HEK293 (cell line): ENCODE measurements around the gene ABI3BP.

Source experiments
- CTCF ChIA-PET: fragments of 350-600 bp; formaldehyde crosslinking; extraction: SDS; loops from one replicate; lab custom pipeline; 2021; ENCODE audit warnings: antibody characterized with exemption; lab: Yijun Ruan, JAX
- POLR2A ChIA-PET: fragments of 300-600 bp; formaldehyde crosslinking; extraction: SDS; loops from one replicate; lab custom pipeline; 2020; ENCODE audit warnings: antibody characterized with exemption, inconsistent platforms; lab: Yijun Ruan, JAX
- H3K27ac ChIP-seq: fragments of 200-500 bp; sonication (Bioruptor generic); 2 replicates; pipeline ENCODE4 v1.5.1; 2014; ENCODE audit warnings: low read depth, low read length, control low read depth, inconsistent platforms; ENCODE audit errors: extremely low read depth
- H3K36me3 ChIP-seq, 2 experiments: fragments of 200-500 bp in 1 of 2; sonication (Bioruptor generic) in 1 of 2; 1 replicate in 1 of 2; 2 replicates in 1 of 2; pipeline ENCODE4 v1.5.1; 2014 to 2017; ENCODE audit warnings: inconsistent platforms in 2 of 2, low read length in 2 of 2; ENCODE audit not compliant: control insufficient read depth in 2 of 2, insufficient read depth in 1 of 2
- H3K4me1 ChIP-seq: fragments of 200-500 bp; sonication (Bioruptor generic); 2 replicates; pipeline ENCODE4 v1.5.1; 2014; ENCODE audit warnings: mild to moderate bottlenecking, low read length, inconsistent platforms; ENCODE audit not compliant: control insufficient read depth, insufficient read depth
- H3K4me3 ChIP-seq: 2 replicates; pipeline ENCODE4 v1.5.1; 2011; ENCODE audit warnings: low read depth, mild to moderate bottlenecking, control low read depth, low read length, moderate library complexity
- H3K9me3 ChIP-seq: fragments of 200-500 bp; sonication (Bioruptor generic); 2 replicates; pipeline ENCODE4 v1.5.1; 2014; ENCODE audit warnings: low read depth, low read length, inconsistent platforms; ENCODE audit not compliant: control insufficient read depth, insufficient read depth
- ATF2 ChIP-seq: fragments of 450-650 bp; formaldehyde crosslinking; IDR thresholded peaks from 2 replicates; pipeline ENCODE4 v1.5.1; 2016; ENCODE audit warnings: missing biosample characterization, missing genetic modification characterization, low read depth
- ELK4 ChIP-seq: IDR thresholded peaks from 2 replicates; pipeline ENCODE4 v1.6.1; 2011; ENCODE audit warnings: mild to moderate bottlenecking, low read depth, low read length, borderline replicate concordance
- FEZF1 ChIP-seq: fragments of 450-650 bp; formaldehyde crosslinking; IDR thresholded peaks from 2 replicates; pipeline ENCODE4 v1.5.1; 2016; ENCODE audit warnings: missing biosample characterization, missing genetic modification characterization
- RBAK ChIP-seq: fragments of 450-650 bp; formaldehyde crosslinking; IDR thresholded peaks from 2 replicates; pipeline ENCODE4 v1.5.1; 2016; ENCODE audit warnings: missing biosample characterization, missing genetic modification characterization
- WT1 ChIP-seq: fragments of 450-650 bp; formaldehyde crosslinking; IDR thresholded peaks from 2 replicates; pipeline ENCODE4 v1.5.1; 2016; ENCODE audit warnings: missing biosample characterization, missing genetic modification characterization
- ZFP37 ChIP-seq: fragments of 450-650 bp; formaldehyde crosslinking; IDR thresholded peaks from 2 replicates; pipeline ENCODE4 v1.5.1; 2016; ENCODE audit warnings: missing biosample characterization, missing genetic modification characterization
- ZNF112 ChIP-seq: fragments of 450-650 bp; formaldehyde crosslinking; IDR thresholded peaks from 2 replicates; pipeline ENCODE4 v1.5.0; 2017; ENCODE audit warnings: missing biosample characterization, missing genetic modification characterization
- ZNF138 ChIP-seq: fragments of 450-650 bp; formaldehyde crosslinking; IDR thresholded peaks from 2 replicates; pipeline ENCODE4 v1.5.1; 2016; ENCODE audit warnings: missing biosample characterization, missing genetic modification characterization, borderline replicate concordance
- ZNF174 ChIP-seq: fragments of 450-650 bp; formaldehyde crosslinking; IDR thresholded peaks from 2 replicates; pipeline ENCODE4 v1.5.0; 2017; ENCODE audit warnings: missing biosample characterization, mild to moderate bottlenecking, missing genetic modification characterization
- ZNF350 ChIP-seq: fragments of 450-650 bp; formaldehyde crosslinking; IDR thresholded peaks from 2 replicates; pipeline ENCODE4 v1.5.0; 2017; ENCODE audit warnings: missing biosample characterization, mild to moderate bottlenecking, missing genetic modification characterization
- ZNF366 ChIP-seq: fragments of 450-650 bp; formaldehyde crosslinking; conservative IDR thresholded peaks from 2 replicates; pipeline ENCODE4 v1.5.1; 2016; ENCODE audit warnings: missing biosample characterization, missing genetic modification characterization
- ZNF37A ChIP-seq: fragments of 450-650 bp; IDR thresholded peaks from 2 replicates; pipeline ENCODE4 v1.5.1; 2018; ENCODE audit warnings: missing biosample characterization, missing genetic modification characterization
- ZNF416 ChIP-seq: fragments of 450-650 bp; formaldehyde crosslinking; IDR thresholded peaks from 2 replicates; pipeline ENCODE4 v1.5.1; 2016; ENCODE audit warnings: missing biosample characterization, missing genetic modification characterization
- ZNF426 ChIP-seq: fragments of 450-650 bp; formaldehyde crosslinking; IDR thresholded peaks from 2 replicates; pipeline ENCODE4 v1.5.1; 2017; ENCODE audit warnings: missing biosample characterization, missing genetic modification characterization, mild to moderate bottlenecking, inconsistent platforms, moderate library complexity
- ZNF473 ChIP-seq: fragments of 450-650 bp; formaldehyde crosslinking; IDR thresholded peaks from 2 replicates; pipeline ENCODE4 v1.5.1; 2017; ENCODE audit warnings: missing biosample characterization, missing genetic modification characterization
- ZNF501 ChIP-seq: fragments of 450-650 bp; formaldehyde crosslinking; IDR thresholded peaks from 2 replicates; pipeline ENCODE4 v1.5.1; 2016; ENCODE audit warnings: missing biosample characterization, missing genetic modification characterization
- ZNF558 ChIP-seq: fragments of 450-650 bp; formaldehyde crosslinking; IDR thresholded peaks from 2 replicates; pipeline ENCODE4 v1.5.1; 2016; ENCODE audit warnings: missing biosample characterization, missing genetic modification characterization
- ZNF560 ChIP-seq: fragments of 450-650 bp; formaldehyde crosslinking; IDR thresholded peaks from 2 replicates; pipeline ENCODE4 v1.5.1; 2017; ENCODE audit warnings: missing biosample characterization, missing genetic modification characterization, borderline replicate concordance
- ZNF561 ChIP-seq: fragments of 450-650 bp; IDR thresholded peaks from 2 replicates; pipeline ENCODE4 v1.5.1; 2018; ENCODE audit warnings: missing biosample characterization, missing genetic modification characterization, borderline replicate concordance
- ZNF596 ChIP-seq: fragments of 450-650 bp; IDR thresholded peaks from 2 replicates; pipeline ENCODE4 v1.5.0; 2018; ENCODE audit warnings: missing biosample characterization, mild to moderate bottlenecking, missing genetic modification characterization, moderate library complexity
- ZNF660 ChIP-seq: fragments of 450-650 bp; IDR thresholded peaks from 2 replicates; pipeline ENCODE4 v1.5.1; 2018; ENCODE audit warnings: missing biosample characterization, mild to moderate bottlenecking, missing genetic modification characterization
- ZNF670 ChIP-seq: fragments of 450-650 bp; formaldehyde crosslinking; IDR thresholded peaks from 2 replicates; pipeline ENCODE4 v1.5.1; 2016; ENCODE audit warnings: missing biosample characterization, missing genetic modification characterization, low read depth
- ZNF747 ChIP-seq: fragments of 450-650 bp; formaldehyde crosslinking; IDR thresholded peaks from 2 replicates; pipeline ENCODE4 v1.5.1; 2016; ENCODE audit warnings: missing biosample characterization, missing genetic modification characterization
- ZNF785 ChIP-seq: fragments of 450-650 bp; formaldehyde crosslinking; IDR thresholded peaks from 2 replicates; pipeline ENCODE4 v1.5.1; 2016; ENCODE audit warnings: missing biosample characterization, missing genetic modification characterization
- ZNF791 ChIP-seq: fragments of 450-650 bp; formaldehyde crosslinking; IDR thresholded peaks from 2 replicates; pipeline ENCODE4 v1.5.1; 2016; ENCODE audit warnings: missing biosample characterization, missing genetic modification characterization
- ZNF830 ChIP-seq: fragments of 450-650 bp; IDR thresholded peaks from 2 replicates; pipeline ENCODE4 v1.5.0; 2018; ENCODE audit warnings: missing biosample characterization, missing genetic modification characterization, low read depth, mild to moderate bottlenecking, moderate library complexity
- ZSCAN30 ChIP-seq: fragments of 450-650 bp; IDR thresholded peaks from 2 replicates; pipeline ENCODE4 v1.5.1; 2018; ENCODE audit warnings: missing biosample characterization, mild to moderate bottlenecking, missing genetic modification characterization, moderate library complexity
- ZXDB ChIP-seq: fragments of 450-650 bp; formaldehyde crosslinking; IDR thresholded peaks from 2 replicates; pipeline ENCODE4 v1.5.1; 2016; ENCODE audit warnings: missing biosample characterization, missing genetic modification characterization

ABI3BP gene

GRCh38 chr3:100776097-100776729 lies 217.0 kb downstream of the ABI3BP start:
- Histone ChIP-seq H3K4me1 (no peaks in the 10 kb centered on the region), H3K4me3 (no peak overlapping the region), H3K36me3 (no peaks in the 10 kb centered on the region), H3K9me3 (no peaks in the 10 kb centered on the region), H3K27ac (no peak overlapping the region)
- ChIA-PET CTCF (interaction anchor here (0.6 to 1.6 kb wide), 2 partner anchors 11 to 420 kb away, joined by 3 to 4 read pairs; no protein-coding TSS in a partner anchor), POLR2A (no interaction called here)
- TF ChIP-seq ZNF558 (no peak), ZNF350 (tag by site-specific recombination) (no peak), ELK4 (no peak), ZNF473 (tag by site-specific recombination) (no peak), ZNF830 (no peak)

GRCh38 chr3:100775669-100776068 lies 217.6 kb downstream of the ABI3BP start:
- no peaks in the 10 kb centered on the region for H3K9me3 ChIP-seq
- no peak overlapping the region for H3K27ac ChIP-seq
- no peaks in the 10 kb centered on the region for H3K4me1 ChIP-seq
- H3K4me3 ChIP-seq, result no peak overlapping the region
- POLR2A ChIA-PET, result no interaction called here
- CTCF ChIA-PET, result interaction anchor here (0.6 kb wide), 1 partner anchor 421 kb away, joined by 3 read pairs; no protein-coding TSS in a partner anchor
- TF ChIP-seq FEZF1 (tag by site-specific recombination), result no peak
- no peak for TF ChIP-seq ZNF416
- TF ChIP-seq ZNF747 (tag by site-specific recombination), result no peak
- TF ChIP-seq ZNF174 (tag by site-specific recombination), result no peak
- TF ChIP-seq ZNF426 (tag by site-specific recombination), result no peak
- no peak for TF ChIP-seq ATF2 (tag by site-specific recombination)
- no peak for TF ChIP-seq ZNF785 (tag by site-specific recombination)
- no peak for TF ChIP-seq ZNF660 (tag by site-specific recombination)
- no peak for TF ChIP-seq ZXDB (tag by site-specific recombination)
- TF ChIP-seq WT1, result no peak
- no peaks in the 10 kb centered on the region for H3K36me3 ChIP-seq

GRCh38 chr3:100775226-100775625 lies 218.0 kb downstream of the ABI3BP start:
- POLR2A ChIA-PET, result no interaction called here
- Histone ChIP-seq H3K36me3 (no peaks in the 10 kb centered on the region), H3K4me1 (no peaks in the 10 kb centered on the region), H3K27ac (no peak overlapping the region), H3K4me3 (no peak overlapping the region), H3K9me3 (no peaks in the 10 kb centered on the region)
- no peak for TF ChIP-seq RBAK (tag by site-specific recombination)
- CTCF ChIA-PET, result no interaction called here

- no peaks in the 10 kb centered on the region for H3K4me1 ChIP-seq
- H3K27ac ChIP-seq, result no peak overlapping the region
- ChIA-PET CTCF (no interaction called here), POLR2A (no interaction called here)
- H3K9me3 ChIP-seq, result no peaks in the 10 kb centered on the region
- no peak overlapping the region for H3K4me3 ChIP-seq
- TF ChIP-seq ZNF561 (no peak), ZFP37 (tag by site-specific recombination) (no peak), ZNF791 (tag by site-specific recombination) (no peak), ZSCAN30 (tag by site-specific recombination) (no peak), ZNF366 (tag by site-specific recombination) (no peak), ZNF112 (no peak), ZNF596 (no peak), ZNF37A (tag by site-specific recombination) (no peak), ZNF747 (tag by site-specific recombination) (no peak), ZNF501 (tag by site-specific recombination) (no peak), ZNF670 (tag by site-specific recombination) (no peak), ZNF560 (tag by site-specific recombination) (no peak), ZNF138 (tag by site-specific recombination) (no peak)
- no peaks in the 10 kb centered on the region for H3K36me3 ChIP-seq
Observed at GRCh38 chr3:100769693-100770092, 223.5 kb downstream of the ABI3BP start.
